ENCODE data around the gene AACS. TPM values are rescaled to one million over a fixed set of nuclear protein-coding genes. Genes with fewer than 3 reads are reported as not detected.
"Not testable (repeated sequence)": the region's sequence is repeated elsewhere in the genome, so short reads cannot be mapped to it uniquely, and the experiment has no call there.

The AACS gene
- polyA plus RNA-seq, 2 of the 4 experiments (the other 2 are of a cell fraction), result 18.6 to 20.4 TPM

GRCh38 chr12:125028106-125028505 is 37.1 kb upstream of the AACS start:
- 89% methylated on average over 8 of the region's 8 CpGs for WGBS (ENCODE audit: missing lambda C conversion rate)
- DNase-seq (ENCODE audit: low read depth in 1 of 2, low spot score in 1 of 2), result no peak
- CTCF ChIA-PET, result no interaction called here
- H3K4me1 ChIP-seq, result 0 out of 3 replicates have a peak, but pooled peaks cover 3% of the 10 kb centered on the region
- POLR2A ChIA-PET, result interaction anchor here (0.7 kb wide), 1 partner anchor 76 kb away, joined by 3 read pairs; no protein-coding TSS in a partner anchor
- 0 out of 3 replicates have a peak, but pooled peaks cover 1% of the 10 kb centered on the region for H3K9me3 ChIP-seq
- H3K4me2 ChIP-seq, result no peak overlapping the region
- ATAC-seq, result no peak
- no peak for FAIRE-seq
- H3K4me3 ChIP-seq, result no peak overlapping the region
- TF ChIP-seq FOXS1 (CRISPR knock-in tag; IDR thresholded peaks at IDR 0.05) (no peak), MAX (IDR thresholded peaks at IDR 0.05) (no peak), FOSL2 (IDR thresholded peaks at IDR 0.05) (no peak), FOSL2 (CRISPR knock-in tag; IDR thresholded peaks at IDR 0.05) (no peak), CBX2 (IDR thresholded peaks at IDR 0.05; ENCODE audit: borderline replicate concordance, low read depth) (no peak), FOSB (CRISPR knock-in tag; IDR thresholded peaks at IDR 0.05) (no peak), GATA3 (IDR thresholded peaks at IDR 0.05; ENCODE audit: borderline replicate concordance) (no peak), NPAS2 (CRISPR knock-in tag; IDR thresholded peaks at IDR 0.05; ENCODE audit: borderline replicate concordance) (no peak), ZSCAN20 (CRISPR knock-in tag; IDR thresholded peaks at IDR 0.05) (no peak), HOXB5 (CRISPR knock-in tag; IDR thresholded peaks at IDR 0.05) (no peak), ZNF302 (CRISPR knock-in tag; IDR thresholded peaks at IDR 0.05) (no peak), ELK1 (IDR thresholded peaks at IDR 0.05; ENCODE audit: low read depth, low read length) (no peak)
- no peak overlapping the region for H3K27ac ChIP-seq

GRCh38 chr12:125029761-125030358 is 35.4 kb upstream of the AACS start:
- Histone ChIP-seq H3K9me3 (peaks cover 2% of the 10 kb centered on the region; the same call in 1 of the 3 replicates), H3K27ac (no peak overlapping the region), H3K4me3 (no peak overlapping the region), H3K4me1 (0 out of 3 replicates have a peak, but pooled peaks cover 5% of the 10 kb centered on the region), H3K4me2 (no peak overlapping the region)
- ChIA-PET CTCF (interaction anchor here (1.3 kb wide), 1 partner anchor 16 kb away, joined by 3 read pairs; no protein-coding TSS in a partner anchor), POLR2A (no interaction called here)
- ATAC-seq, result no peak
- 98% methylated on average over 7 of the region's 7 CpGs for WGBS (ENCODE audit: missing lambda C conversion rate)
- DNase-seq (ENCODE audit: low read depth in 1 of 2, low spot score in 1 of 2), result no peak
- TF ChIP-seq FOSL2 (IDR thresholded peaks at IDR 0.05) (no peak), FOSL2 (CRISPR knock-in tag; IDR thresholded peaks at IDR 0.05) (no peak), HES2 (IDR thresholded peaks at IDR 0.05) (no peak), SREBF2 (IDR thresholded peaks at IDR 0.05) (no peak), EHMT2 (IDR thresholded peaks at IDR 0.05; ENCODE audit: low read depth) (no peak), MAX (IDR thresholded peaks at IDR 0.05) (no peak), FOXS1 (CRISPR knock-in tag; IDR thresholded peaks at IDR 0.05) (no peak), ZNF302 (CRISPR knock-in tag; IDR thresholded peaks at IDR 0.05) (no peak), CHD2 (IDR thresholded peaks at IDR 0.05; ENCODE audit: low read length, partially characterized antibody) (no peak), RCOR1 (IDR thresholded peaks at IDR 0.05; ENCODE audit: low read depth, low read length) (no peak), RFX5 (IDR thresholded peaks at IDR 0.05) (no peak), MYC (IDR thresholded peaks at IDR 0.05; ENCODE audit: borderline replicate concordance, low read length) (no peak)
- no peak for FAIRE-seq

GRCh38 chr12:125031471-125031870 is 33.8 kb upstream of the AACS start:
- H3K4me2 ChIP-seq; CTCF ChIA-PET; H3K4me3 ChIP-seq; H3K9me3 ChIP-seq; H3K4me1 ChIP-seq; POLR2A ChIA-PET; H3K27ac ChIP-seq; DNase-seq (ENCODE audit: low read depth in 1 of 2, low spot score in 1 of 2); FAIRE-seq: not testable (repeated sequence)
- 95% methylated on average over 9 of the region's 9 CpGs for WGBS (ENCODE audit: missing lambda C conversion rate)
- peak in 1 of 2 experiments; percentile 21; a peak in 2 of 6 replicates for ATAC-seq

All from A549 (cell line).